Gastroesophageal sphincter (tissue), 4 donors: Measurements from ENCODE around the gene LTBP1. TPM values are rescaled to one million over a fixed set of nuclear protein-coding genes. Genes with fewer than 3 reads are reported as not detected.
A peak's percentile ranks its signal among the peaks of the same experiment; 100 is the strongest.
"Not testable (repeated sequence)": the region's sequence is repeated elsewhere in the genome, so short reads cannot be mapped to it uniquely, and the experiment has no call there.

Source experiments
- ATAC-seq: fragments of 150-250 bp; one replicate; pipeline ENCODE4 v1.9.1; 2016; ENCODE audit warnings: mild to moderate bottlenecking, moderate library complexity
- H3K27ac ChIP-seq, 4 donors: fragments of 200-600 bp; sonication (generic) in 3 of 4; 1 replicate in 3 of 4; 2 replicates in 1 of 4; pipeline ENCODE4 v1.5.1; 2016 to 2019
- H3K27me3 ChIP-seq: fragments of 200-600 bp; sonication (generic); one replicate; pipeline ENCODE4 v1.5.1; 2019
- H3K36me3 ChIP-seq, 2 donors: fragments of 200-600 bp; sonication (generic); one replicate each; pipeline ENCODE4 v1.5.1; 2019; ENCODE audit warnings: control low read depth in 1 of 2
- H3K4me1 ChIP-seq, 3 donors: fragments of 200-600 bp; sonication (generic); 1 replicate in 2 of 3; 2 replicates in 1 of 3; pipeline ENCODE4 v1.5.1; 2016 to 2019; ENCODE audit warnings: control low read depth in 2 of 3
- H3K4me3 ChIP-seq, 2 donors: fragments of 200-600 bp; sonication (generic); one replicate each; pipeline ENCODE4 v1.5.1; 2019; ENCODE audit warnings: mild to moderate bottlenecking in 1 of 2, moderate library complexity in 1 of 2
- H3K9me3 ChIP-seq, 3 donors: fragments of 200-600 bp; sonication (generic); one replicate each; pipeline ENCODE4 v1.5.1; 2017 to 2019; ENCODE audit warnings: control low read depth in 2 of 3
- EP300 ChIP-seq: sonication (generic); formaldehyde crosslinking; IDR thresholded peaks from one replicate; pipeline ENCODE4 v1.6.1; 2017; ENCODE audit warnings: antibody characterized with exemption, mild to moderate bottlenecking
- POLR2A ChIP-seq, 2 donors: fragments of 450-650 bp; IDR thresholded peaks; one replicate each; pipeline ENCODE4 v1.6.1; 2017; ENCODE audit warnings: antibody characterized with exemption in 2 of 2, mild to moderate bottlenecking in 2 of 2, moderate library complexity in 1 of 2
- POLR2AphosphoS5 ChIP-seq: sonication (generic); formaldehyde crosslinking; IDR thresholded peaks from one replicate; pipeline ENCODE4 v1.6.1; 2017; ENCODE audit warnings: antibody characterized with exemption
- WGBS, 2 donors: methylation state at CpG; one replicate each; pipeline ENCODE4 v1.1.5; 2018; ENCODE audit warnings: low coverage in 1 of 2; 5-methylcytosine and 5-hydroxymethylcytosine counted together
- total RNA-seq, 4 donors: library from RNA; depleted of rRNA; stranded (reverse); fragments of >200 nt; gene quantifications; one replicate each; pipeline ENCODE4 v1.1.0, GENCODE V29; 2016
- TF ChIP-seq, protein P1 (sequence below), 4 experiments: fragments of 200-600 bp in 2 of 4; fragments of 450-650 bp in 2 of 4; sonication (generic) in 1 of 4; IDR thresholded peaks; one replicate each; pipeline ENCODE4 v1.5.1; 2017 to 2019; ENCODE audit warnings: antibody characterized with exemption in 4 of 4, mild to moderate bottlenecking in 2 of 4, moderate library complexity in 2 of 4

LTBP1 gene
- total RNA-seq, 4 donors from 2014 or later: 238 to 493 (median 378) TPM

DNA sequence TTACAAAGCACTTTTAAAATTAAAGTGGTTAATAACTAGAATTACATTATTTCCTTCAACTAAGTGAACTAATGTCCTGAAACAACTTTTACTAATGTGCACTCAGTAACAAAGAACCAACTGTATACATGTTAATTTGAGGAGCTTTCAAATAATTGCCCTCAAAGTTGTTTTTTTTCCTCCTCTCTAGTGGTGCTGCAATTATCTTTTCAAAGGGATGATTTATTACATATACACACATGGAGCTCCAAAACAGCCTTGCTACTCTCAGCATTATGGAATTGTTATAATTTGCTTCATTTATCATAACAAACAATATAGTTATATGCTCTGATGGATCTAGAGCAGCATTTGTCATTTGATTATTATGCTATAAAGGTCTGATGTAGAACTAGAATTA is 283.4 kb downstream of the LTBP1 start:
- TF ChIP-seq POLR2AphosphoS5: no peak
- Histone ChIP-seq H3K36me3 (no peaks in the 10 kb centered on the region), H3K4me3 (no peak overlapping the region), H3K27ac (peak overlapping the region in 1 of 4 donors; percentile 29), H3K9me3 (no peaks in the 10 kb centered on the region), H3K27me3 (no peaks in the 10 kb centered on the region), H3K4me1 (peaks cover 0 to 23% (median 5%) of the 10 kb centered on the region in 3 donors)
- ATAC-seq: no peak

DNA sequence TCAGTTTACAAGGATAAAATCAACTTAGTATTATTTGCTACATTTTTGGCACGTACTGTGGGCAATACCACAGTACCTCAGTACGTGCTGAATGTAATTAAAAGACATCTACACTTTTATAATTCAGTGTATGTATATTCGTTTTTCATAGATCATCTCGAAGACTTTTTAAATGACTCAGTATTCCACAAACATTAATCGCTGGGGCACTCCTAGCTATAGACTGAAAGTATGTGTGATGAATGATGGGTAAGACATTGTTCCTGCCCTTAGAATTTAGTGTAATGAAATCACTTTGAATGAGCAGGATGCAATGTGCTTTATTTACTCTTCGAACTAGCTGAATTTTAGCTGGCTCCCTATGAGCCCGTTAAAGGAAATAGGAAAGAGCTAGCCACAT is 284.1 kb downstream of the LTBP1 start:
- no peaks in the 10 kb centered on the region for H3K27me3 ChIP-seq
- H3K4me1 ChIP-seq: peaks cover 0 to 23% (median 5%) of the 10 kb centered on the region in 3 donors
- TF ChIP-seq POLR2AphosphoS5 (no peak), EP300 (no peak), POLR2A (IDR thresholded peaks at IDR 0.05) (no peak)
- TF ChIP-seq, protein P1, sequence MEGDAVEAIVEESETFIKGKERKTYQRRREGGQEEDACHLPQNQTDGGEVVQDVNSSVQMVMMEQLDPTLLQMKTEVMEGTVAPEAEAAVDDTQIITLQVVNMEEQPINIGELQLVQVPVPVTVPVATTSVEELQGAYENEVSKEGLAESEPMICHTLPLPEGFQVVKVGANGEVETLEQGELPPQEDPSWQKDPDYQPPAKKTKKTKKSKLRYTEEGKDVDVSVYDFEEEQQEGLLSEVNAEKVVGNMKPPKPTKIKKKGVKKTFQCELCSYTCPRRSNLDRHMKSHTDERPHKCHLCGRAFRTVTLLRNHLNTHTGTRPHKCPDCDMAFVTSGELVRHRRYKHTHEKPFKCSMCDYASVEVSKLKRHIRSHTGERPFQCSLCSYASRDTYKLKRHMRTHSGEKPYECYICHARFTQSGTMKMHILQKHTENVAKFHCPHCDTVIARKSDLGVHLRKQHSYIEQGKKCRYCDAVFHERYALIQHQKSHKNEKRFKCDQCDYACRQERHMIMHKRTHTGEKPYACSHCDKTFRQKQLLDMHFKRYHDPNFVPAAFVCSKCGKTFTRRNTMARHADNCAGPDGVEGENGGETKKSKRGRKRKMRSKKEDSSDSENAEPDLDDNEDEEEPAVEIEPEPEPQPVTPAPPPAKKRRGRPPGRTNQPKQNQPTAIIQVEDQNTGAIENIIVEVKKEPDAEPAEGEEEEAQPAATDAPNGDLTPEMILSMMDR (IDR thresholded peaks at IDR 0.05): no peak
- no peaks in the 10 kb centered on the region for H3K36me3 ChIP-seq
- no peak for ATAC-seq
- WGBS, 2 donors: 43 to 58% methylated on average over 7 of the region's 7 CpGs
- no peak overlapping the region for H3K4me3 ChIP-seq
- no peaks in the 10 kb centered on the region for H3K9me3 ChIP-seq
- H3K27ac ChIP-seq: peak overlapping the region in 1 of 4 donors; percentile 29

DNA sequence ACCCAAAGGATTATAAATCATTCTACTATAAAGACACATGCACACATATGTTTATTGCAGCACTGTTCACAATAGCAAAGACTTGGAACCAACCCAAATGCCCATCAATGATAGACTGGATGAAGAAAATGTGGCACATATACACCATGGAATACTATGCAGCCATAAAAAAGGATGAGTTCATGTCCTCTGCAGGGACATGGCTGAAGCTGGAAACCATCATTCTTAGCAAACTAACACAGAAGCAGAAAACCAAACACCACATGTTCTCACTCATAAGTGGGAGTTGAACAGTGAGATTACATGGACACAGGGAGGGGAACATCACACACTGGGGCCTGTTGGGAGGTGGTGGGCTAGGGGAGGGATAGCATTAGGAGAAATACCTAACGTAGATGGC is 288.8 kb downstream of the LTBP1 start:
- 92 to 100% methylated on average over 1 of the region's 1 CpG for WGBS, 2 donors
- H3K36me3 ChIP-seq, ATAC-seq, H3K9me3 ChIP-seq, H3K4me3 ChIP-seq, H3K27ac ChIP-seq, H3K27me3 ChIP-seq: not testable (repeated sequence)
- H3K4me1 ChIP-seq: peaks cover 0 to 32% (median 0%) of the 10 kb centered on the region in 3 donors

DNA sequence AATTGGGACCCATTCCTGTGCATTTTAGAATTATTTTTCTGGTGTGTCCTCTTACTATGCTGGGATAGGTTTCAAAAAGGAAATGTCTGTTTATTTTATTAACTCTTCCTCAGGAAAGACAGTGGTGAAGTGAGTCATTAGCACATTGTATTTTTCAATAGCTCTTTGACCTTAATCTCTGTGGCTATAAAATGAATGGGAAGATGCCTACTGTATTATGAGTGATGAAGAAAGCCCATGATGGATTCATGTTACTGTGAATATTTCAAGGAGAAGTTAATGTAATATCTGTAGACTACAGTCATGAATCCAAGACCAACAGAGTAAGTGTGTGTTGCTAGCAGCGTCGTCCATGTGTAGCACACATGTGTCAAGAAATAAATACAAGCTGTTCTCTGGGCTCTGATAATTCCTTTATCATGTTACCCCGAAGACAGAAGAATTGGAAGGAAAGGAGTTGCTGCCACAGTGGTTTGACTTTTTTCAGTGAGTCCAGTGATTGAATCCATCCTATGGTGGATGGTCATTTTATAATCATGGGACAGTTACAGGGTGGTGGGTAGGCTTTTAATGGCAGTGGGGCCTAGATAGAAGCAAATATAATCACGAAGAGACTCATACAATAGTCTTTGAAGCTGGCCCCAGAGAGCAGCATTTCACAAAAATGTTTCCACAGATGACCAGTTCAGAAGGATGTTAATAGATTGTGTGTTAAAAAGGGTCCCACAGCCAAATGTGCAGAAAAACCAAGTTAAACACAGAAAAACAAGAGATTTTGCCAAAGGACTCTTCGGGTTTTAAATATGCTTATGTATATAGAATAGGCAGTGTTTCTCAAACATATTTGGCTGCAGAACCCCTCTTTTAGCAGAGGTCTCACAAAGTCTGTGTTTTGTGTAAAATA is 290.0 kb downstream of the LTBP1 start:
- ATAC-seq: no peak
- WGBS, 2 donors: 65 to 67% methylated on average over 3 to 5 of the region's 5 CpGs

DNA sequence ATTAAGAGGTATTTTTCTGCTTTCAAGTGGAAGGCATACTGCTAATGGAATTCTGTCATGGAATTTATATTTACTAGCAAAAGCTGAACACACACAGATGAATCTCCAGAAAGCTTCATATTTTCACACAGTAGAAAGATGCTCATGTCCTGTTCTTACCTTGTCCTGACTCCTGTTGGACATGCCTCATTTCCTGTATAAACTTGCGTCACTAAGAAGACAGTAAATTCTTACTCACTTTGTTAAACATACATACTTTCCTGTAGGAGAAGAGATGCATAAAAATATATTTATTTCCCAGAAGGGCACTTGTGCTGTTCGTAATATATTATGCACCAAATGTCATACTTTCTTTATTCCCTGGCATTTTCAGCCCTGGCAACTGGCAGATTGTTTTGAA is 291.4 kb downstream of the LTBP1 start:
- ATAC-seq: peak; percentile 36
- H3K4me3 ChIP-seq: no peak overlapping the region
- peak overlapping the region in 3 of 4 donors; percentile 3 to 56 (median 52) for H3K27ac ChIP-seq
- WGBS, 2 donors: 25 to 66% methylated on average over 2 of the region's 2 CpGs
- H3K4me1 ChIP-seq: peaks cover 0 to 28% (median 0%) of the 10 kb centered on the region in 3 donors
- TF ChIP-seq POLR2AphosphoS5 (peak; percentile 77), EP300 (no peak), POLR2A (IDR thresholded peaks at IDR 0.05) (no peak)
- TF ChIP-seq, protein P1 (IDR thresholded peaks at IDR 0.05): no peak
- H3K9me3 ChIP-seq: no peaks in the 10 kb centered on the region
- no peaks in the 10 kb centered on the region for H3K27me3 ChIP-seq
- no peaks in the 10 kb centered on the region for H3K36me3 ChIP-seq

More for the DNA sequence above, 290.0 kb downstream of the LTBP1 start:
- no peak for TF ChIP-seq EP300
- no peaks in the 10 kb centered on the region for H3K9me3 ChIP-seq
- H3K36me3 ChIP-seq: no peaks in the 10 kb centered on the region
- H3K4me1 ChIP-seq: peaks cover 0 to 22% (median 0%) of the 10 kb centered on the region in 3 donors
- H3K27ac ChIP-seq: peak overlapping the region in 1 of 4 donors; percentile 56
- H3K4me3 ChIP-seq: no peak overlapping the region
- no peaks in the 10 kb centered on the region for H3K27me3 ChIP-seq

DNA sequence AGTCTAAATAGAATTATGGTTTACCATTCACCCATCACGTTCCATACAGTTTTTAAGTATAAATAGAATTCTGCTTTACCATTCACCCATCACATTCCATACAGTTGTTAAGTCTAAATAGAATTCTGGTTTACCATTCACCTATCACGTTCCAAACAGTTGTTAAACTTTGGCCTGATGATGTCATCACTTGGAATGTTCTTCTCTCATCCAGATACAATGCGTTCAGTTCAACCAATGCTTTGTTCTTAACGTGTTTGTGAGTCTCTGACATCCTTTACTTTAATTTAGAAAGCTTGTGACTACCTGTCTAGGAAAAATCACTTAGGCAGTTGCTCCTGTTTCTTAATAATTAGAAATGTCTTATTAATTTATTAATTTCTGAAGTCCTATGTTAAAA is 293.4 kb downstream of the LTBP1 start:
- Histone ChIP-seq H3K27ac (no peak overlapping the region), H3K4me3 (no peak overlapping the region), H3K4me1 (peaks cover 0 to 33% (median 0%) of the 10 kb centered on the region in 3 donors), H3K27me3 (no peaks in the 10 kb centered on the region), H3K9me3 (no peaks in the 10 kb centered on the region), H3K36me3 (no peaks in the 10 kb centered on the region)
- TF ChIP-seq EP300 (no peak), POLR2AphosphoS5 (no peak), POLR2A (IDR thresholded peaks at IDR 0.05) (no peak)
- TF ChIP-seq, protein P1 (IDR thresholded peaks at IDR 0.05): no peak
- ATAC-seq: no peak
- WGBS, 2 donors: 49 to 69% methylated on average over 4 of the region's 4 CpGs
